Lower leg skin (tissue), 3 donors: ENCODE data around the gene HERC2.
"Not testable (repeated sequence)": the region's sequence is repeated elsewhere in the genome, so short reads cannot be mapped to it uniquely, and the experiment has no call there.

Source experiments
- CTCF ChIP-seq, 3 donors: fragments of 450-650 bp; IDR thresholded peaks; one replicate each; pipeline ENCODE4 v1.5.1; 2016; ENCODE audit warnings: antibody characterized with exemption in 3 of 3, mild to moderate bottlenecking in 3 of 3, moderate library complexity in 2 of 3
- POLR2A ChIP-seq, 2 donors: fragments of 450-650 bp; IDR thresholded peaks; one replicate each; pipeline ENCODE4 v1.6.1; 2016 to 2017; ENCODE audit warnings: antibody characterized with exemption in 2 of 2, mild to moderate bottlenecking in 1 of 2, moderate library complexity in 1 of 2

GRCh38 chr15:28365502-28365901 lies 43.5 kb upstream of the HERC2 start:
- not testable (repeated sequence) for TF ChIP-seq CTCF, POLR2A (IDR thresholded peaks at IDR 0.05)
